CD4-positive, alpha-beta T cell treated with Interleukin-2 at 100 ng/mL for 4 hours (primary cell): ENCODE data around the gene SRPX.
A peak's percentile ranks its signal among the peaks of the same experiment; 100 is the strongest.

Experiments used
- DNase-seq: peaks from one replicate; pipeline ENCODE4 v3.0.0-alpha.2; 2020; ENCODE audit warnings: low spot score

Gene SRPX

GRCh38 chrX:38211891-38212635, 8.6 kb downstream of the SRPX start:
- no peak for DNase-seq

GRCh38 chrX:38206542-38206941, 14.1 kb downstream of the SRPX start:
- no peak for DNase-seq

- DNase-seq: no peak
Measured at GRCh38 chrX:38206036-38206435, 14.6 kb downstream of the SRPX start.

- no peak for DNase-seq
Measured at GRCh38 chrX:38205039-38205438, 15.6 kb downstream of the SRPX start.

- DNase-seq: no peak
Measured at GRCh38 chrX:38192007-38192810, 28.5 kb downstream of the SRPX start.

- no peak for DNase-seq
Measured at GRCh38 chrX:38189431-38190250, 31.0 kb downstream of the SRPX start.

- DNase-seq: no peak
Measured at GRCh38 chrX:38183596-38183995, 37.1 kb downstream of the SRPX start.

- DNase-seq: no peak
Measured at GRCh38 chrX:38181357-38181756, 39.3 kb downstream of the SRPX start.

GRCh38 chrX:38178396-38178795, 42.3 kb downstream of the SRPX start:
- no peak for DNase-seq

- no peak for DNase-seq
Measured at GRCh38 chrX:38175139-38175538, 45.5 kb downstream of the SRPX start.

- DNase-seq: no peak
Measured at GRCh38 chrX:38172596-38172995, 48.1 kb downstream of the SRPX start.

GRCh38 chrX:38170556-38170955, 50.1 kb downstream of the SRPX start:
- no peak for DNase-seq

- DNase-seq: peak; percentile 33
Measured at GRCh38 chrX:38166478-38167083, 54.1 kb downstream of the SRPX start.

- DNase-seq: no peak
Measured at GRCh38 chrX:38165023-38165422, 55.6 kb downstream of the SRPX start.

GRCh38 chrX:38163193-38163592, 57.5 kb downstream of the SRPX start:
- DNase-seq: no peak

- no peak for DNase-seq
Measured at GRCh38 chrX:38156838-38157237, 63.8 kb downstream of the SRPX start.

- no peak for DNase-seq
Measured at GRCh38 chrX:38154818-38155217, 65.9 kb downstream of the SRPX start.

- DNase-seq: no peak
Measured at GRCh38 chrX:38154340-38154739, 66.3 kb downstream of the SRPX start.

GRCh38 chrX:38151441-38151840, 69.2 kb downstream of the SRPX start:
- DNase-seq: no peak

GRCh38 chrX:38150993-38151392, 69.7 kb downstream of the SRPX start:
- no peak for DNase-seq

- DNase-seq: no peak
Measured at GRCh38 chrX:38149016-38149415, 71.7 kb downstream of the SRPX start.

- no peak for DNase-seq
Measured at GRCh38 chrX:38142610-38143009, 78.1 kb downstream of the SRPX start.
